Measurements from ENCODE around the gene JAKMIP3. TPM values are rescaled to one million over a fixed set of nuclear protein-coding genes. Genes with fewer than 3 reads are reported as not detected.

JAKMIP3 gene
- polyA plus RNA-seq, 2 of the 4 experiments (the other 2 are of a cell fraction) = 3.1 to 4.1 TPM

DNA sequence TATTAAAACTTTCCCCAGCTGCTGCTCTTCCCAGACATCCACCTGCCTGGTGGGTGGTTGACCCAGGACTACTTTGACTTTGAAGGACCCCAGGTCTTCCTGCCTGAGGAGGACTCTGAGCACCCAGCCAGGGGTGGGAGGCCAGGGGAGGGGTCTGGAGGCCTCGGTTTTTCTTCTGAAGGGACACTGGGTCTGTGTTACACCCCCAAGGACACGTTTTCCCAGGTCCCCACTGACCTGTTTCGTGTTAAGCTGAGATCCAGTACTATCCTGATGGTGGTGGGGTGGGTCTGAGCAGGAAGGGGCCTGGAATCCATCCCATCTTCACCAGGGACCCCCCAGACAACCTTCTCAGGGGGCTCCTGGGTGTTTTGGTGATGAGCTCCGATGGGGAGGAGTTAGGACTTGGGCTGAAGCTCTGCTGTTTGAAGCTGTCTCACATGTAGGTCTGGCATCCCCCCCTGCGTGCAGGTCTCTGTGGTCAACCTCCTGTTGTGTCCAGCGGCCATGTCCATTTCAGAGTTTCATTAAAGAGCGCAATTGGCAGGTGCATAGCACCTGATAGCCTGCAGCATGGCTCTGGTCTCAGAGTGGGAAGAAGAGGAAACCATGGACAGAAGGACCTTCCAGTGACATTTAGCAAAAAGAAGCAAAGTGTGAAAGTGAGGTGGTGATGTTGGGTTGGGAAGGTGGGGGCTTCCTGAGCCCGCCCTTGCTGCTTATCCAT, 3.5 kb downstream of the JAKMIP3 start:
- CTCF ChIA-PET = interaction anchor here (1.2 to 1.8 kb wide), 2 partner anchors 25 to 46 kb away, joined by 3 to 4 read pairs; no protein-coding TSS in a partner anchor
- 88% methylated on average over 7 of the region's 8 CpGs for WGBS (ENCODE audit: missing lambda C conversion rate)
- Histone ChIP-seq H3K4me1 (peaks cover 22% of the 10 kb centered on the region), H3K4me2 (no peak overlapping the region), H3K4me3 (no peak overlapping the region), H3K9me3 (no peaks in the 10 kb centered on the region), H3K27ac (no peak overlapping the region)
- POLR2A ChIA-PET = no interaction called here
- ATAC-seq (no peak), FAIRE-seq (no peak), DNase-seq (ENCODE audit: low read depth in 1 of 2, low spot score in 1 of 2) (no peak)
- no peak for TF ChIP-seq RAD21 (conservative IDR thresholded peaks at IDR 0.05 in 1 of 2, IDR thresholded peaks at IDR 0.05 in 1 of 2)
- no peak for TF ChIP-seq ZFP36 (IDR thresholded peaks at IDR 0.05; ENCODE audit: borderline replicate concordance, partially characterized antibody)
- no peak for TF ChIP-seq HOXB5 (CRISPR knock-in tag; IDR thresholded peaks at IDR 0.05)
- TF ChIP-seq HDAC2 (IDR thresholded peaks at IDR 0.05) = no peak
- no peak for TF ChIP-seq ZNF302 (CRISPR knock-in tag; IDR thresholded peaks at IDR 0.05)
- TF ChIP-seq, protein P1, sequence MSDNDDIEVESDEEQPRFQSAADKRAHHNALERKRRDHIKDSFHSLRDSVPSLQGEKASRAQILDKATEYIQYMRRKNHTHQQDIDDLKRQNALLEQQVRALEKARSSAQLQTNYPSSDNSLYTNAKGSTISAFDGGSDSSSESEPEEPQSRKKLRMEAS (IDR thresholded peaks at IDR 0.05) = no peak
- TF ChIP-seq EP300 (IDR thresholded peaks at IDR 0.05) = no peak
- TF ChIP-seq RCOR1 (IDR thresholded peaks at IDR 0.05; ENCODE audit: low read depth, low read length) = no peak
- TF ChIP-seq, protein P2, sequence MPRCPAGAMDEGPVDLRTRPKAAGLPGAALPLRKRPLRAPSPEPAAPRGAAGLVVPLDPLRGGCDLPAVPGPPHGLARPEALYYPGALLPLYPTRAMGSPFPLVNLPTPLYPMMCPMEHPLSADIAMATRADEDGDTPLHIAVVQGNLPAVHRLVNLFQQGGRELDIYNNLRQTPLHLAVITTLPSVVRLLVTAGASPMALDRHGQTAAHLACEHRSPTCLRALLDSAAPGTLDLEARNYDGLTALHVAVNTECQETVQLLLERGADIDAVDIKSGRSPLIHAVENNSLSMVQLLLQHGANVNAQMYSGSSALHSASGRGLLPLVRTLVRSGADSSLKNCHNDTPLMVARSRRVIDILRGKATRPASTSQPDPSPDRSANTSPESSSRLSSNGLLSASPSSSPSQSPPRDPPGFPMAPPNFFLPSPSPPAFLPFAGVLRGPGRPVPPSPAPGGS (IDR thresholded peaks at IDR 0.05) = no peak
- no peak for TF ChIP-seq JUNB (IDR thresholded peaks at IDR 0.05)
- TF ChIP-seq MAFK (IDR thresholded peaks at IDR 0.05; ENCODE audit: partially characterized antibody) = no peak
- TF ChIP-seq TFCP2L1 (CRISPR knock-in tag; IDR thresholded peaks at IDR 0.05) = no peak

DNA sequence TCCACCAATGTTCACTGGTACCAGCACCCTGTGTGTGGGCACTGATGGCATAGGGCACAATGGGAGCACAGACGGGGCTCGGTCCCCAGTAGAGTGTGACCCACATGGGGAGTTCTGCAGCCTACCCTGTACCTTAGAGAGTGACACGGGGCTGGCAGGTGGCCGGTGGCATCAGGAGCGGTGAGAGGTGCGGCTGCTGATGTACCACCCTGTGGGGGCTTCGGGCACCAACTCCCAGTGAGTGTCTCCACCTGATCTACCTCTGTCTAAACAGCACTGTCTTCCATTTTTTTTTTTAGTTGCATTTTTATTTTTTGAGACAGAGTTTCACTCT, 4.1 kb downstream of the JAKMIP3 start:
- WGBS (ENCODE audit: missing lambda C conversion rate) = 96% methylated on average over 7 of the region's 7 CpGs
- Histone ChIP-seq H3K9me3 (no peaks in the 10 kb centered on the region), H3K4me3 (no peak overlapping the region), H3K4me2 (no peak overlapping the region), H3K4me1 (peaks cover 17% of the 10 kb centered on the region), H3K27ac (no peak overlapping the region)
- FAIRE-seq (no peak), ATAC-seq (no peak), DNase-seq (ENCODE audit: low read depth in 1 of 2, low spot score in 1 of 2) (no peak)
- ChIA-PET POLR2A (no interaction called here), CTCF (interaction anchor here (1.4 to 1.8 kb wide), 3 partner anchors 9 to 73 kb away, joined by 4 to 7 read pairs (median 5); no protein-coding TSS in a partner anchor)
- no peak for TF ChIP-seq BHLHE40 (IDR thresholded peaks at IDR 0.05; ENCODE audit: low read depth, low read length)
- no peak for TF ChIP-seq ZFP36 (IDR thresholded peaks at IDR 0.05; ENCODE audit: borderline replicate concordance, partially characterized antibody)
- no peak for TF ChIP-seq POLR2A (IDR thresholded peaks at IDR 0.05; ENCODE audit: low read length)
- TF ChIP-seq, protein P3, sequence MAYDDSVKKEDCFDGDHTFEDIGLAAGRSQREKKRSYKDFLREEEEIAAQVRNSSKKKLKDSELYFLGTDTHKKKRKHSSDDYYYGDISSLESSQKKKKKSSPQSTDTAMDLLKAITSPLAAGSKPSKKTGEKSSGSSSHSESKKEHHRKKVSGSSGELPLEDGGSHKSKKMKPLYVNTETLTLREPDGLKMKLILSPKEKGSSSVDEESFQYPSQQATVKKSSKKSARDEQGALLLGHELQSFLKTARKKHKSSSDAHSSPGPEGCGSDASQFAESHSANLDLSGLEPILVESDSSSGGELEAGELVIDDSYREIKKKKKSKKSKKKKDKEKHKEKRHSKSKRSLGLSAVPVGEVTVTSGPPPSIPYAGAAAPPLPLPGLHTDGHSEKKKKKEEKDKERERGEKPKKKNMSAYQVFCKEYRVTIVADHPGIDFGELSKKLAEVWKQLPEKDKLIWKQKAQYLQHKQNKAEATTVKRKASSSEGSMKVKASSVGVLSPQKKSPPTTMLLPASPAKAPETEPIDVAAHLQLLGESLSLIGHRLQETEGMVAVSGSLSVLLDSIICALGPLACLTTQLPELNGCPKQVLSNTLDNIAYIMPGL (CRISPR knock-in tag; IDR thresholded peaks at IDR 0.05; ENCODE audit: borderline replicate concordance) = no peak
- TF ChIP-seq RFX5 (IDR thresholded peaks at IDR 0.05) = no peak
- TF ChIP-seq, protein P4, sequence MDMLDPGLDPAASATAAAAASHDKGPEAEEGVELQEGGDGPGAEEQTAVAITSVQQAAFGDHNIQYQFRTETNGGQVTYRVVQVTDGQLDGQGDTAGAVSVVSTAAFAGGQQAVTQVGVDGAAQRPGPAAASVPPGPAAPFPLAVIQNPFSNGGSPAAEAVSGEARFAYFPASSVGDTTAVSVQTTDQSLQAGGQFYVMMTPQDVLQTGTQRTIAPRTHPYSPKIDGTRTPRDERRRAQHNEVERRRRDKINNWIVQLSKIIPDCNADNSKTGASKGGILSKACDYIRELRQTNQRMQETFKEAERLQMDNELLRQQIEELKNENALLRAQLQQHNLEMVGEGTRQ (IDR thresholded peaks at IDR 0.05) = no peak
- TF ChIP-seq, protein P5, sequence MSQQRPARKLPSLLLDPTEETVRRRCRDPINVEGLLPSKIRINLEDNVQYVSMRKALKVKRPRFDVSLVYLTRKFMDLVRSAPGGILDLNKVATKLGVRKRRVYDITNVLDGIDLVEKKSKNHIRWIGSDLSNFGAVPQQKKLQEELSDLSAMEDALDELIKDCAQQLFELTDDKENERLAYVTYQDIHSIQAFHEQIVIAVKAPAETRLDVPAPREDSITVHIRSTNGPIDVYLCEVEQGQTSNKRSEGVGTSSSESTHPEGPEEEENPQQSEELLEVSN (IDR thresholded peaks at IDR 0.05; ENCODE audit: borderline replicate concordance, low read depth) = no peak
- TF ChIP-seq ZNF302 (CRISPR knock-in tag; IDR thresholded peaks at IDR 0.05) = no peak
- TF ChIP-seq, protein P1 (IDR thresholded peaks at IDR 0.05) = no peak
- no peak for TF ChIP-seq FOSB (CRISPR knock-in tag; IDR thresholded peaks at IDR 0.05)
- no peak for TF ChIP-seq CHD4 (IDR thresholded peaks at IDR 0.05; ENCODE audit: borderline replicate concordance)
- TF ChIP-seq POLR2AphosphoS2 (conservative IDR thresholded peaks at IDR 0.05; ENCODE audit: low read length) = no peak
- TF ChIP-seq, protein P6, sequence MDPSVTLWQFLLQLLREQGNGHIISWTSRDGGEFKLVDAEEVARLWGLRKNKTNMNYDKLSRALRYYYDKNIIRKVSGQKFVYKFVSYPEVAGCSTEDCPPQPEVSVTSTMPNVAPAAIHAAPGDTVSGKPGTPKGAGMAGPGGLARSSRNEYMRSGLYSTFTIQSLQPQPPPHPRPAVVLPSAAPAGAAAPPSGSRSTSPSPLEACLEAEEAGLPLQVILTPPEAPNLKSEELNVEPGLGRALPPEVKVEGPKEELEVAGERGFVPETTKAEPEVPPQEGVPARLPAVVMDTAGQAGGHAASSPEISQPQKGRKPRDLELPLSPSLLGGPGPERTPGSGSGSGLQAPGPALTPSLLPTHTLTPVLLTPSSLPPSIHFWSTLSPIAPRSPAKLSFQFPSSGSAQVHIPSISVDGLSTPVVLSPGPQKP (IDR thresholded peaks at IDR 0.05; ENCODE audit: low read depth, low read length) = no peak
- TF ChIP-seq, protein P2 (IDR thresholded peaks at IDR 0.05) = no peak
- TF ChIP-seq ZSCAN20 (CRISPR knock-in tag; IDR thresholded peaks at IDR 0.05) = no peak
- TF ChIP-seq KDM1A (IDR thresholded peaks at IDR 0.05; ENCODE audit: low read depth) = no peak
- no peak for TF ChIP-seq EP300 (IDR thresholded peaks at IDR 0.05)
